ENCODE data around the gene FOXL1.
A peak's percentile ranks its signal among the peaks of the same experiment; 100 is the strongest.

The FOXL1 gene

DNA sequence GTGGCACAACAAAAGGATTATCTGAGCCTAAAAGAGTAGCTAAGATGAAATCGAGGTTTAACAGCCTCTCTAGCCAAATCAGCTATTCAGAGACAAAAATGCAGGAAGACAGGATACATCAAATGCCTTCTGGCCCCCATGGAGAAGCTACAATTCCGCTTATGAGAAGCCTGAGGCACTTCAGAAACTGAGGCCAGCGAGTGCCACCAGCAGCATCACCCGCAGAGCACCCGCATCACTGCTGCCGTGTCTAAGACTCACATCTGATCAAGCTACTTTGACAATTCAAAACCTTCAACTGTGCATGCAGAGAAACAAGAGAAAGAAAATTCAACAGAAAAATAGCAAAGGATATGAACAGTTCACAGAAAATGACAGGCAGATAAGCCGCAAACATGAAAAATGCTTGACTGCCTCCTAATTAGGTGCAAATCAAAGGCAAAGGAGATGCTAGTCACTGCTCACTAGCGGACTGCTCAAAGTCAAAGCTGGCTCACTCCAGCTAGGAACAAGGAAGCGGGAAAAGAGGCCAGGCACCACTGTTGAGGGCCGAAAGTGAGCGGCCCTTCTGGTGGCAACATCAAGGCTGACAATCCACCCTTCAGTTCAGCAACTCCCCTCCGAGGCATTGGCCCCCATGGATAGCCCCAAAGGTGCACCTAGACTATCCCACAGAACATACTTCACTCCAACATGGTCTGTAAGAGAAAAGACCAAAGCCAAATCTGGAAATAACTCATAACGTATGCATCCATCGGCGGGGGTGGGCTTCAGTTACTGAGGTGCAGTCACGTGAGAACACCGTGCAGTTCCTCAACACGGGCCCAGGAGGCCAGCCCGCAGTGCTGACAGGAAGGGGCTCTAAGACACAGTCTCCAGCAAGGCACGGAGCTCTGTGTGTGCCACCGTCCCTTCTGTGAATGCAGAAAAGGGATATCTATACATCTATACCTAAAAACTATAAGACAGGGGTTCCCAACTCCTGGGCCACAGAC is 35.3 kb upstream of the FOXL1 start:
- DNase-seq (no peak), ATAC-seq (no peak)
- Mint-ChIP-seq H3K9me3 (no peaks in the 10 kb centered on the region), H3K27me3 (no peaks in the 10 kb centered on the region), H3K36me3 (ENCODE audit: low read depth) (peaks cover 31% of the 10 kb centered on the region), H3K4me1 (peaks cover 2% of the 10 kb centered on the region), H3K27ac (no peak overlapping the region), H3K4me3 (no peak overlapping the region)

DNA sequence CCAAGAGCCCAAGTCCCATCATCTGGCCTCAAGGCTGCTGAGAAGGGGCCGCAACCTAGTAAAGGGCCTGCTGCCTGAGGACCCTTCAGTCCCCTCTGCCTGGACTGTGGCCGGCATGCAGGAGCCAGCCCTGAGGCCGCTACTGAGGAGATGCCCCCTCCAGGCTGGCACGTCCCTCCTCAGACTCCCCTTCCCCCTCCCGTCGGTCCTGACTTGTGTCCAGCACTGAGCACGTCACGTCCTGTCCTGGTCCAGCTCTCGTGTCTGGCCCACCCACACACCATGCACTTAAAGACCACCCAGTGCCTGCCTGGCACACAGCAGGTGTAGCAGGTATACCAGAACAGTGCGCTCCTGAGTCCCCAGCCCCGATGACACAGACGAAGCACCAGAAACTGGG is 32.9 kb upstream of the FOXL1 start:
- Mint-ChIP-seq H3K27me3 (no peaks in the 10 kb centered on the region), H3K4me1 (peaks cover 11% of the 10 kb centered on the region), H3K4me3 (no peak overlapping the region), H3K27ac (no peak overlapping the region), H3K36me3 (ENCODE audit: low read depth) (peaks cover 30% of the 10 kb centered on the region), H3K9me3 (no peaks in the 10 kb centered on the region)
- no peak for ATAC-seq
- DNase-seq: no peak

DNA sequence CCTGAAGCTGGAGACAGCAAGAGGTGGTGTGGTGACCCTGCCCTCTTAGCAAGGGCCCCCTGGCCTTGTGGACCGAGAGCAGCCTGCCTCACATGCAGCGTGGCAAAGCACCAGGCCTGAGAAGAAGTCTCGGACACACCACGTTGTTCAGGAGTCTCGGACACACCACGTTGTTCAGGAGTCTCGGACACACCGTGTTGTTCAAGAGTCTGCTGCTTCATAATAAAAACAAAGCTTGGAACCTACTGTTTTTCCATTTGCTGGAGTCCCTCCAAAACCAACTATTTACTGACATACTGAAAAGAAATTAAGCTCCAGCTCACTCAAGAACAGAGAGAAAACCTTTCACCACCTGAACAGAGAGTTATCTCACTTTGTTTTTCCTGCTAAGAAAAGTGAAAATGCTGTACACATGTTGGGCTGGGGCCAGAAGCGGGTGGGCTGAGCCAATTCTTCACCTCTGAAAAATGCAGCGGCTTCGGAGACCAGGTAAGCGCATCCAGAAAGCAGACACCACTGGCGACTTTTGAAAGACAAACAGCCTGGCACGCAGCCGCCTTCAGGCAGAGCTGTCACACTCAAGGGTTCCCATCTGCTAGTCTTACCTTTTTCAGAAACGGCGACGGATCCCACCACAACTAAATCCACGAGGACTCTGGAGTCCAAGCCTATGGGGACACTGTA is 32.3 kb upstream of the FOXL1 start:
- no peak for ATAC-seq
- DNase-seq: no peak
- peaks cover 25% of the 10 kb centered on the region for H3K36me3 Mint-ChIP-seq (ENCODE audit: low read depth)
- no peaks in the 10 kb centered on the region for H3K9me3 Mint-ChIP-seq
- H3K4me3 Mint-ChIP-seq: no peak overlapping the region
- peaks cover 11% of the 10 kb centered on the region for H3K4me1 Mint-ChIP-seq
- no peaks in the 10 kb centered on the region for H3K27me3 Mint-ChIP-seq
- no peak overlapping the region for H3K27ac Mint-ChIP-seq

DNA sequence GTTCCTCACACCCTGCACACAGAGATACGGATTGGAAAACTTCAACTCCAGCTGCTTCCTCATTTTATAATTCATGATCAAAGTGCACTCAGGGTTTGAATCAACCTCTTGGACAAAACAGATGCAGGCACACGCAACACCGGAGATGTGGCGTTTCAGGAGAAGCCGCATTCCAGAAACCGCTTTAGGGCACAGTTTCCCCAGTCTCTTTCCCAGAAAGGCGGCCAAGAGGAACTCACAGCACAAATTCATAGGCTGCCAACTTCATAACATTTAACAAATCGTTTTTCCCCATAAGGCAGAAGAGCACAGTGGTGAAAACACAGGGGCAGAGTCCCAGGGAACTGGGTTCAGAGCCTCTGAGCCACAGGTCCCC is 31.7 kb upstream of the FOXL1 start:
- DNase-seq: no peak
- H3K4me3 Mint-ChIP-seq: no peak overlapping the region
- ATAC-seq: no peak
- H3K4me1 Mint-ChIP-seq: peaks cover 11% of the 10 kb centered on the region
- no peaks in the 10 kb centered on the region for H3K9me3 Mint-ChIP-seq
- H3K27ac Mint-ChIP-seq: no peak overlapping the region
- peaks cover 24% of the 10 kb centered on the region for H3K36me3 Mint-ChIP-seq (ENCODE audit: low read depth)
- H3K27me3 Mint-ChIP-seq: no peaks in the 10 kb centered on the region

DNA sequence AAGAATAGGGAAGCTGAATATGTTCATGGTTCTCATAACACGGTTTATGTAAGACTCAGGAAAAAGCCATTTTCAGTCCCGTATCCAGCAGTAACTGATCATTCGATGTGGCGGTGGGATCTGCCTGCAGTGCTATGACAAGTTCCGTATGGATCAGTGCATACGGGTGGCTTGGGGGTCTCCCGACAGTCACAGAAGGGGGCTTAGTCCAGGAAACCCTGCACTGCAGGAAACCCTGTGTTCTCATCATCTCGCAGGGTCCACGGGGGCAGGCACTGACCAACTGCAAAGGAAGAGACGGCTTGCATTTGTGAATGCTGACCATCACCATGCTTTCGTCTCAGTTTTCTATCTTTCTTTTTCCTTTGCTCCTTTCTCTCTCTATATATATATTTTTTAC is 31.1 kb upstream of the FOXL1 start:
- H3K36me3 Mint-ChIP-seq (ENCODE audit: low read depth): peaks cover 22% of the 10 kb centered on the region

DNA sequence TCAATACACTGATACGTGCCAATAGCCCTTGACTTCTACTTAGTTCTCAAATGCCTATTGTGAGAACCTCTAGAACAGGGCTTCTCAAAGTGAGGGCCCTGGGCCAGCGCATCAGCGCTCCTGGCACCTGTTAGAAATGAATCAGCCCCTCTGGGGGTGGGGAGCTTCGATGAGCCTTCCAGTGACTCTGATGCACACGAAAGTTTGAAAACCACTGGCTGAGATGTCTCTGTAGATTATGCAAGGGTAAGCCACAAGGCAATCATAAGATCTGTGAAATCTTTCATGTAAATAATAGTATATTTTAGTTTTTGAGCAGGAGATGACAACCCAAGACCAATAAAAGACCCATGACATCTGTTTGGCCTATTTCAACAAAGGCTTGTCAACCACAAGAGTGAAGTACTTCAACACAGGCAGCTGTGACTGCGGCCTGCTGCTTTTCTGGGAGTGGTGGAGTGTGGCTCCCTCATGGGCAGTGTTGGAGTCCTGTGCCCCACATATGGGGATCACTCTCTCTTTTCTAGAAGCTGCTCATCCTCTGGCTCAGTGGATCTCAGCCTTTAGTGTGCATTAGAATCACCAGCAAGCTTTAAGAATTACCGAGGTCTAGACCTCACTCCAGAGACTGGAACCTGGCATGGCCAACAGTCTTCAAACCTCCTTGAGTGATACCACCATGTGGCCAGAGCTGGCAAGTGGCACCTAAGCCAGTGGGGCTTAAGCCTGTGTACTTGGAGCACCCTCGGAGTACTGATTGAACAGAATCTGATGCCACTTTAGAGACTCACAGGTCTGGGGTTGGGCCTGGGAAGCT is 29.1 kb upstream of the FOXL1 start:
- Mint-ChIP-seq H3K36me3 (ENCODE audit: low read depth) (peaks cover 26% of the 10 kb centered on the region), H3K4me1 (peaks cover 20% of the 10 kb centered on the region), H3K4me3 (no peak overlapping the region), H3K9me3 (no peaks in the 10 kb centered on the region), H3K27ac (no peak overlapping the region), H3K27me3 (no peaks in the 10 kb centered on the region)
- ATAC-seq: peak; percentile 62
- no peak for DNase-seq

More for the DNA sequence above, 31.1 kb upstream of the FOXL1 start:
- no peak for ATAC-seq
- Mint-ChIP-seq H3K27me3 (no peaks in the 10 kb centered on the region), H3K9me3 (no peaks in the 10 kb centered on the region), H3K4me3 (no peak overlapping the region), H3K27ac (no peak overlapping the region), H3K4me1 (peaks cover 11% of the 10 kb centered on the region)
- no peak for DNase-seq

DNA sequence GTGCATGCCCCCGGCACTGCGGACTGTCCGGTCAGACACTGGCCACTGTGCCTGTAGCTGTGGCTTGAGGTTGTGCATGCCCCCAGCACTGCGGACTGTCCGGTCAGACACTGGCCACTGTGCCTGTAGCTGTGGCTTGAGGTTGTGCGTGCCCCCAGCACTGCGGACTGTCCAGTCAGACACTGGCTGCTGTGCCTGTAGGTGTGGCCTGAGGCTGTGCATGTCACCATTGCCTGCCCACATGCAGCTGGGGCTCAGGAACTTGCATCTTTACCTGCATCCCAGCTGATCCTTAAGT is 28.5 kb upstream of the FOXL1 start:
- Mint-ChIP-seq H3K27me3 (no peaks in the 10 kb centered on the region), H3K4me1 (peaks cover 22% of the 10 kb centered on the region)

DNA sequence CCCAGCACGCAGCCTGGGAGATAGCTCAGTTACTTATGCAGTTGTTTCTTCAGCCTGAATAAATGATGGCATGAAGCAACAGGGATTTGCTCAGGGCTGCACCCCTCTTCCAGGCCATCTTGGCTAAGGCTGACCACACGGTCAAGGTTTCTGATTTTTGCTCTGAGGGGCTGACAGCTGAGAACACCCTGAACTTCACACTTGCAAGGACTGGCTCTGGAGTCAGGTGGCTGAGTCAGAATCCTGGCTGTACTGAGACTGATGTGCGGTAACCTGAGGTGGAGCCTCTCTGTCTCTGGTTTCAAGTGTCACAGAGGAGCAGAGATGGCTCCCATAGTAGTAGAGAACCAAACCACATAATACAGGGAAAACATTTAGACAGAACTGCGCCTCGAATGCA is 28.1 kb upstream of the FOXL1 start:
- Mint-ChIP-seq H3K27ac (no peak overlapping the region), H3K9me3 (no peaks in the 10 kb centered on the region), H3K4me3 (no peak overlapping the region), H3K27me3 (no peaks in the 10 kb centered on the region), H3K4me1 (peaks cover 27% of the 10 kb centered on the region), H3K36me3 (ENCODE audit: low read depth) (peaks cover 21% of the 10 kb centered on the region)
- DNase-seq: no peak
- ATAC-seq: no peak

More for the DNA sequence above, 28.5 kb upstream of the FOXL1 start:
- no peak overlapping the region for H3K27ac Mint-ChIP-seq
- DNase-seq (no peak), ATAC-seq (no peak)
- no peak overlapping the region for H3K4me3 Mint-ChIP-seq
- H3K9me3 Mint-ChIP-seq: no peaks in the 10 kb centered on the region
- H3K36me3 Mint-ChIP-seq (ENCODE audit: low read depth): peaks cover 22% of the 10 kb centered on the region

DNA sequence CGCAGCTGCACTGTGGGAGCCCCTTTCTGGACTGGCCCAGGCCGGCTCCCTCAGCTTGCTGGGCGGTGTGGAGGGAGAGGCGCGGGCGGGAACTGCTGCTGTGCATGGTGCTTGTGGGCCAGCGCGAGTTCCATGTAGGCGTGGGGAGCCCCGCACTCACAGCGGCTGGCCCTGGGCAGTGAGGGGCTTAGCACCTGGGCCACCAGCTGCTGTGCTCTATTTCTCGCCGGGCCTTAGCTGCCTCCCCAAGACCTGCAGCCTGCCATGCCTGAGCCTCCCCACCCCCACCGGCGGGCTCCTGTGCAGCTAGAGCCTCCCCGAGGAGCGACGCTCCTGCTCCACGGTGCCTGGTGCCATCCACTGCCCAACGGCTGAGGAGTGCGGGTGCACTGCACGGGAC is 25.0 kb upstream of the FOXL1 start:
- DNase-seq (no peak), ATAC-seq (no peak)
- no peak overlapping the region for H3K27ac Mint-ChIP-seq
- H3K4me3 Mint-ChIP-seq: peak overlapping the region; percentile 93
- H3K36me3 Mint-ChIP-seq (ENCODE audit: low read depth): peaks cover 15% of the 10 kb centered on the region
- peaks cover 33% of the 10 kb centered on the region for H3K4me1 Mint-ChIP-seq
- no peaks in the 10 kb centered on the region for H3K9me3 Mint-ChIP-seq
- H3K27me3 Mint-ChIP-seq: peaks cover 5% of the 10 kb centered on the region

DNA sequence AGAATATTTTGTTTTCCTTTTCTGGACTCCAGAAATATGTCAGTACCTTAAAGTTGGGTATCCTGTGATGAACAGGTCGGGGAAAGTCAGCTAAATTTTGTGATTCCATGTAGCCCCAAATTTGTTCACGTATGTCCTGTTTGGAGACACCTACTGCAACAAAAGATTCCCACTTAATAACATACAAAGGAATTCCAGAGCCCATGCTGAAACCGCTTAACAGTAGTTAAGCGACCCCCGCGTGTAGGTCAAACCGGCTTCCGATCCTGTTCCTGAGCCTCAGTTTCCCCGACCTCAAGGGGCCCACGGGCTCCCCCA is 23.8 kb upstream of the FOXL1 start:
- H3K27me3 Mint-ChIP-seq: peaks cover 6% of the 10 kb centered on the region
- no peak for ATAC-seq
- no peaks in the 10 kb centered on the region for H3K9me3 Mint-ChIP-seq
- H3K4me1 Mint-ChIP-seq: peaks cover 28% of the 10 kb centered on the region
- peak overlapping the region; percentile 97 for H3K27ac Mint-ChIP-seq
- peak overlapping the region; percentile 93 for H3K4me3 Mint-ChIP-seq
- H3K36me3 Mint-ChIP-seq (ENCODE audit: low read depth): peaks cover 14% of the 10 kb centered on the region
- no peak for DNase-seq

DNA sequence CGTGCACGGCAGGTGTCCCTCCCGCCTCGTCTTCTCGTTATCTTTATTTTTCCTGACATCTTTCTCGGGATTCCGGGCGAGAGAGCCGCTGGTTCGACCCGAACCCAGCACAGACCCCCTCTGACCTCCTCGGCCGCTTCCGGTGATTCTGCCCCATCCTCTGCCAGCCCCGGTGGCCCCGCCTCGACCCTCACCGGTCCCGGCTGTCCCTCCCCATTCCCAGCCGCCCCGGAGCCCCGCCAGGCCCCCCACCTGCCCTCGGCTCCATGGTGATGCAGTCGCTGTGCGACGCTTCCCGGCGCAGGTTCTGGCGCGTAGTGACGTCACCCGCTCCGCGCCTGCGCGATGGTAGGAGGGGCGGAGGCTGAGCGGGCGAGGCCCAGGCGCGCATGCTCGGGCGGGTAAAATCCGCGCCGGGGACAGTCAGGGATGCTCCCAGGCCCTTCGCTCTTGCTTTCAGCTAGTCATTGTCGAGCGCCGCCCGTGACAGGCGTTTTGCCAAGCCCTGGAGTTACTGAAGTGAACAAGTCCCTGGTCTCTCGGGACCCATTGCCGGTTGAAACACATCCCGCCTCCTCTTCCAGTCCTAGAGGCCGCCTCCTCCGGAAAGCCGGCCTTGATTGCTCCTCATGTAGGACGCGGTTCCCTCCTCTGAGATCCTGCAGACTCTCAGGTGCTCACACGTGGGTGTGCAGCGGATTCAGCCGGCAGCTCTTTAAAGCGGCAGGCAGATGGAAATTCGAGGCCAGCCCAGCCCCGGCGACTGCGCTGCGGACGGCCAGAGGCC is 23.2 kb upstream of the FOXL1 start, which contains the start of gene MTHFSD:
TSS of gene MTHFSD (minus strand) at position 319 of the 787 bp plus-strand sequence. CDS start at position 268, 51 bp downstream.
- Mint-ChIP-seq H3K9me3 (no peaks in the 10 kb centered on the region), H3K4me1 (peaks cover 28% of the 10 kb centered on the region), H3K27ac (peak within 1 kb of the TSS; percentile 97), H3K4me3 (peak within 1 kb of the TSS; percentile 93), H3K27me3 (peaks cover 7% of the 10 kb centered on the region), H3K36me3 (ENCODE audit: low read depth) (peaks cover 14% of the 10 kb centered on the region)
- DNase-seq (peak; percentile 97), ATAC-seq (peak; percentile 87)

DNA sequence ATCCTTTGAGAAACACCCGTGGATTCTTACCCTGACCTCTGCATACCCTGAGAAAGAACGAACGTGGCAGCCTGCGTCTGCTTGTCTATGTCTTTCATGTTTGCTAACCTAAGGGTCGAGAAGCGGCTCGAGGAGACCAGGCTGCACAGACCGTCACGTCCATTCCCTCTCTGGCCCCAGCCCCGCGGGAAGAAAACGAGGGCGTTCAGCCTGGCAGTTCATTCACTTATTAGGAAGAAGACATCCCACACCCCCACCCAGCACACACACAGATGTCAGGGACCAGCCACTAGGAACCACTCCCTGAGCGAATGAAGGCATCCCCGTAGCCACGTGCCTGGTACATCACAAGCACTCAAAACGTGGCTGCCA is 22.7 kb upstream of the FOXL1 start:
- Mint-ChIP-seq H3K36me3 (ENCODE audit: low read depth) (peaks cover 14% of the 10 kb centered on the region), H3K27me3 (peaks cover 7% of the 10 kb centered on the region), H3K4me3 (peak overlapping the region; percentile 93), H3K27ac (peak overlapping the region; percentile 97), H3K9me3 (no peaks in the 10 kb centered on the region), H3K4me1 (peaks cover 25% of the 10 kb centered on the region)
- no peak for DNase-seq
- no peak for ATAC-seq

DNA sequence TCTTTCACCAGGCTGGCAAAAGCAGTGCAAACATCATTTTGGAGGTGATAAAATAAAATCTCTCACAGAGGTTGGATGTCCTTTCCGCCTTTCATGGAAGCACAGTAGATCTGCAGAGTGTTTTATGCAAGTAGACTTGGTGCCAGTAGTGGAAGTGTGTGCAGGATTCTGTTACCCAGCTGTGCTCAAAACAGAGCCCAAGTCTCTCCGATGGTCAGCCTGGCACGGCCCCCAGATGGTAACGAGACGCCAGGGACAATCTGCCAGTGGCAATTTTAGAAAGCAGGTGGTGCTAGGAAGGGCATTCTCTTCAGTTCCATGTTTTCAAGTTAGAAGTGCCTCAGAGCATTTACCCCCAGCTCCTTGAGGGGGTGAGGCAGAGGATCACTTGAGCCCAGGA is 21.8 kb upstream of the FOXL1 start:
- Mint-ChIP-seq H3K9me3 (no peaks in the 10 kb centered on the region), H3K4me1 (peaks cover 25% of the 10 kb centered on the region), H3K27me3 (peaks cover 11% of the 10 kb centered on the region), H3K36me3 (ENCODE audit: low read depth) (peaks cover 14% of the 10 kb centered on the region), H3K4me3 (no peak overlapping the region), H3K27ac (no peak overlapping the region)
- DNase-seq (no peak), ATAC-seq (no peak)

DNA sequence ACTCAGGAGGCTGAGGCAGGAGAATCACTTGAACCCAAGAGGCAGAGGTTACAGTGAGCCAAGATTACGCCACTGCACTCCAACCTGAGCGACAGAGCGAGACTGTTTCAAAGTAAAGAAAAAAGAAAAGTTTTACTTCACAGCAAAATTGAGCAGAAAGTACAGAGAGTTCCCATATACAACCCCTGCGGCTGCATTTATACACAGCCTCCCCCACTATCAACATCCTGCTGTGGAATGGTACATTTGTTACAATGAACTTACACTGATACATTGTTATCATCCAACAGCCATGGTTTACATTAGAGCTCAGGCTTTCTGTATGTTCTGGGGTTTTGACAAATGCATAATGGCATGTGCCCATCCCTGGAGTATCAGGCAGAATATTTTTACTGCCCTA is 20.8 kb upstream of the FOXL1 start:
- no peaks in the 10 kb centered on the region for H3K9me3 Mint-ChIP-seq
- H3K36me3 Mint-ChIP-seq (ENCODE audit: low read depth): peaks cover 12% of the 10 kb centered on the region
- H3K4me3 Mint-ChIP-seq: no peak overlapping the region
- H3K4me1 Mint-ChIP-seq: peaks cover 25% of the 10 kb centered on the region
- DNase-seq (no peak), ATAC-seq (no peak)
- H3K27ac Mint-ChIP-seq: no peak overlapping the region
- peaks cover 14% of the 10 kb centered on the region for H3K27me3 Mint-ChIP-seq
